ENCODE data around the gene SQSTM1.

The SQSTM1 gene

GRCh38 chr5:179806250-179807048 is 14.3 kb upstream of the SQSTM1 start, which contains the start of gene MGAT4B:
MGAT4B (minus strand) TSS chr5:179806866; CDS start chr5:179806583, 283 bp downstream.
- DNase-seq: peak; percentile 39

- no peak for DNase-seq
These were observed 8.4 kb upstream of the SQSTM1 start for GRCh38 chr5:179812135-179812825.

- DNase-seq: no peak
These were observed 7.6 kb upstream of the SQSTM1 start for GRCh38 chr5:179812997-179813607.

- DNase-seq: no peak
These were observed 6.6 kb upstream of the SQSTM1 start for GRCh38 chr5:179814090-179814489.

- DNase-seq: no peak
These were observed 5.0 kb upstream of the SQSTM1 start for GRCh38 chr5:179815491-179816249.

GRCh38 chr5:179816401-179816795 is 4.3 kb upstream of the SQSTM1 start:
- no peak for DNase-seq

GRCh38 chr5:179816796-179817469 is 3.8 kb upstream of the SQSTM1 start:
- no peak for DNase-seq

GRCh38 chr5:179817470-179817840 is 3.2 kb upstream of the SQSTM1 start:
- DNase-seq: no peak

- no peak for DNase-seq
These were observed 2.6 kb upstream of the SQSTM1 start for GRCh38 chr5:179817890-179818745.

- DNase-seq: no peak
These were observed 1.9 kb upstream of the SQSTM1 start for GRCh38 chr5:179818746-179819295.

GRCh38 chr5:179819296-179820126 is 1.2 kb upstream of the SQSTM1 start:
- no peak for DNase-seq

- DNase-seq: no peak
These were observed 600 bp upstream of the SQSTM1 start for GRCh38 chr5:179820127-179820482.

- peak; percentile 95 for DNase-seq
These were observed 773 bp downstream of the SQSTM1 start for GRCh38 chr5:179821298-179822058.

- DNase-seq: no peak
These were observed 1.3 kb downstream of the SQSTM1 start for GRCh38 chr5:179822059-179822432.

GRCh38 chr5:179822444-179822990 is 1.8 kb downstream of the SQSTM1 start:
- DNase-seq: no peak

- DNase-seq: no peak
These were observed 3.4 kb downstream of the SQSTM1 start for GRCh38 chr5:179823937-179824744.

- DNase-seq: no peak
These were observed 4.0 kb downstream of the SQSTM1 start for GRCh38 chr5:179824745-179825112.

- DNase-seq: no peak
These were observed 5.0 kb downstream of the SQSTM1 start for GRCh38 chr5:179825655-179826182.

All from NCI-H2029 treated with DMSO at 0.1 percent for 48 hours (cell line).